Parathyroid adenoma (tissue), 2 donors: ENCODE measurements around the gene TIMP3.

Experiments
- H2AFZ ChIP-seq: fragments of 300-600 bp; sonication (generic); one replicate; pipeline ENCODE4 v1.7.0; 2017; ENCODE audit warnings: antibody characterized with exemption, mild to moderate bottlenecking
- H3K27ac ChIP-seq: fragments of 300-600 bp; sonication (generic); one replicate; pipeline ENCODE4 v1.7.0; 2017
- H3K27me3 ChIP-seq: fragments of 300-600 bp; sonication (generic); one replicate; pipeline ENCODE4 v1.7.0; 2017; ENCODE audit warnings: low read length; ENCODE audit not compliant: control insufficient read depth, insufficient read depth
- H3K36me3 ChIP-seq: fragments of 300-600 bp; sonication (generic); one replicate; pipeline ENCODE4 v1.7.0; 2017; ENCODE audit warnings: low read length; ENCODE audit not compliant: control insufficient read depth, insufficient read depth
- H3K4me1 ChIP-seq: fragments of 300-600 bp; sonication (generic); one replicate; pipeline ENCODE4 v1.7.0; 2017; ENCODE audit warnings: control low read depth
- H3K4me2 ChIP-seq: fragments of 300-600 bp; sonication (generic); one replicate; pipeline ENCODE4 v1.7.0; 2017; ENCODE audit warnings: low read length
- H3K4me3 ChIP-seq: fragments of 300-600 bp; sonication (generic); one replicate; pipeline ENCODE4 v1.7.0; 2017; ENCODE audit warnings: low read depth, low read length
- H3K79me2 ChIP-seq: fragments of 300-600 bp; sonication (generic); one replicate; pipeline ENCODE4 v1.7.0; 2017; ENCODE audit warnings: control low read depth
- H3K9ac ChIP-seq: fragments of 300-600 bp; sonication (generic); one replicate; pipeline ENCODE4 v1.7.0; 2017; ENCODE audit warnings: mild to moderate bottlenecking
- H3K9me3 ChIP-seq: fragments of 300-600 bp; sonication (generic); one replicate; pipeline ENCODE4 v1.7.0; 2017; ENCODE audit warnings: low read length; ENCODE audit not compliant: control insufficient read depth
- TF ChIP-seq, protein P1 (sequence below): fragments of 300-600 bp; sonication (generic); IDR thresholded peaks from one replicate; pipeline ENCODE4 v1.7.0; 2017; ENCODE audit warnings: antibody characterized with exemption, mild to moderate bottlenecking
- donor health status: primary hyperparathyroidism.

TIMP3 gene

DNA sequence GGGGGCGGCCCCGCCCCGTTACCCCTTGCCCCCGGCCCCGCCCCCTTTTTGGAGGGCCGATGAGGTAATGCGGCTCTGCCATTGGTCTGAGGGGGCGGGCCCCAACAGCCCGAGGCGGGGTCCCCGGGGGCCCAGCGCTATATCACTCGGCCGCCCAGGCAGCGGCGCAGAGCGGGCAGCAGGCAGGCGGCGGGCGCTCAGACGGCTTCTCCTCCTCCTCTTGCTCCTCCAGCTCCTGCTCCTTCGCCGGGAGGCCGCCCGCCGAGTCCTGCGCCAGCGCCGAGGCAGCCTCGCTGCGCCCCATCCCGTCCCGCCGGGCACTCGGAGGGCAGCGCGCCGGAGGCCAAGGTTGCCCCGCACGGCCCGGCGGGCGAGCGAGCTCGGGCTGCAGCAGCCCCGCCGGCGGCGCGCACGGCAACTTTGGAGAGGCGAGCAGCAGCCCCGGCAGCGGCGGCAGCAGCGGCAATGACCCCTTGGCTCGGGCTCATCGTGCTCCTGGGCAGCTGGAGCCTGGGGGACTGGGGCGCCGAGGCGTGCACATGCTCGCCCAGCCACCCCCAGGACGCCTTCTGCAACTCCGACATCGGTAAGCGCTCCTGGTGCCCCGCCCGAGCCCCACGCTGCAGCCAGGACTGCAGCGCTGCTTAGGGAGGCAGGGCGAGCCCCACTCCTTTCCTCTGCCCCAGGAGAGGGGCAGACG is at the start of gene TIMP3:
Gene TIMP3, plus strand, starts transcription at position 169 of the 700 bp plus-strand sequence. Its CDS starts 297 bp downstream, at position 466.
- Histone ChIP-seq H3K9ac (no peak within 1 kb of the TSS), H3K4me2 (peak within 1 kb of the TSS; percentile 96), H3K4me1 (peaks cover 9% of the 10 kb centered on the region), H3K27ac (peak within 1 kb of the TSS; percentile 72), H3K9me3 (no peaks in the 10 kb centered on the region), H3K4me3 (peak within 1 kb of the TSS; percentile 64), H3K79me2 (peaks cover 38% of the 10 kb centered on the region), H3K36me3 (no peaks in the 10 kb centered on the region), H3K27me3 (no peaks in the 10 kb centered on the region), H2AFZ (peak within 1 kb of the TSS; percentile 76)
- TF ChIP-seq, protein P1, sequence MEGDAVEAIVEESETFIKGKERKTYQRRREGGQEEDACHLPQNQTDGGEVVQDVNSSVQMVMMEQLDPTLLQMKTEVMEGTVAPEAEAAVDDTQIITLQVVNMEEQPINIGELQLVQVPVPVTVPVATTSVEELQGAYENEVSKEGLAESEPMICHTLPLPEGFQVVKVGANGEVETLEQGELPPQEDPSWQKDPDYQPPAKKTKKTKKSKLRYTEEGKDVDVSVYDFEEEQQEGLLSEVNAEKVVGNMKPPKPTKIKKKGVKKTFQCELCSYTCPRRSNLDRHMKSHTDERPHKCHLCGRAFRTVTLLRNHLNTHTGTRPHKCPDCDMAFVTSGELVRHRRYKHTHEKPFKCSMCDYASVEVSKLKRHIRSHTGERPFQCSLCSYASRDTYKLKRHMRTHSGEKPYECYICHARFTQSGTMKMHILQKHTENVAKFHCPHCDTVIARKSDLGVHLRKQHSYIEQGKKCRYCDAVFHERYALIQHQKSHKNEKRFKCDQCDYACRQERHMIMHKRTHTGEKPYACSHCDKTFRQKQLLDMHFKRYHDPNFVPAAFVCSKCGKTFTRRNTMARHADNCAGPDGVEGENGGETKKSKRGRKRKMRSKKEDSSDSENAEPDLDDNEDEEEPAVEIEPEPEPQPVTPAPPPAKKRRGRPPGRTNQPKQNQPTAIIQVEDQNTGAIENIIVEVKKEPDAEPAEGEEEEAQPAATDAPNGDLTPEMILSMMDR, result no peak

DNA sequence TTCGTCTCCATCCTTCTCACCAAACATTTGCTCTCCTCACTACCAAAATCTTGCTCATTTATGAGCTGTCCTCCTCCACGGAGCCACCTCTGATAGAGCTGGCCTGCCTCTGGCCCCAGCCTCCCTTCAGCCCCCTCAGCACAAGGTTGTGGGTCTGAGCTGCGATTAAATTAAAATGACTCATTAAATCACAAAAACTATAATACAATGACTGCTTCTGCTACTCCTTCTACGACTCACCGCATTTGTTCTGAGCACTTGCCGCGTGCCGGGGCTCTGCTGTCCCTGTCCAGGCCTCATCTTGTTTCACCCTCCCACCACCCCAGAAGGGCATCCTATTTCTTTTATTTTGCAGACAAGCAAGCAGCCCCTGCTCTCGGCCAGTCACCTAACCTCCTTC is 49.2 kb upstream of the TIMP3 start:
- Histone ChIP-seq H3K4me1 (no peaks in the 10 kb centered on the region), H3K79me2 (no peaks in the 10 kb centered on the region), H3K9ac (no peak overlapping the region), H2AFZ (no peak overlapping the region), H3K4me2 (no peak overlapping the region), H3K4me3 (no peak overlapping the region), H3K9me3 (no peaks in the 10 kb centered on the region), H3K27me3 (no peaks in the 10 kb centered on the region), H3K36me3 (no peaks in the 10 kb centered on the region), H3K27ac (no peak overlapping the region)
- TF ChIP-seq, protein P1, result no peak

DNA sequence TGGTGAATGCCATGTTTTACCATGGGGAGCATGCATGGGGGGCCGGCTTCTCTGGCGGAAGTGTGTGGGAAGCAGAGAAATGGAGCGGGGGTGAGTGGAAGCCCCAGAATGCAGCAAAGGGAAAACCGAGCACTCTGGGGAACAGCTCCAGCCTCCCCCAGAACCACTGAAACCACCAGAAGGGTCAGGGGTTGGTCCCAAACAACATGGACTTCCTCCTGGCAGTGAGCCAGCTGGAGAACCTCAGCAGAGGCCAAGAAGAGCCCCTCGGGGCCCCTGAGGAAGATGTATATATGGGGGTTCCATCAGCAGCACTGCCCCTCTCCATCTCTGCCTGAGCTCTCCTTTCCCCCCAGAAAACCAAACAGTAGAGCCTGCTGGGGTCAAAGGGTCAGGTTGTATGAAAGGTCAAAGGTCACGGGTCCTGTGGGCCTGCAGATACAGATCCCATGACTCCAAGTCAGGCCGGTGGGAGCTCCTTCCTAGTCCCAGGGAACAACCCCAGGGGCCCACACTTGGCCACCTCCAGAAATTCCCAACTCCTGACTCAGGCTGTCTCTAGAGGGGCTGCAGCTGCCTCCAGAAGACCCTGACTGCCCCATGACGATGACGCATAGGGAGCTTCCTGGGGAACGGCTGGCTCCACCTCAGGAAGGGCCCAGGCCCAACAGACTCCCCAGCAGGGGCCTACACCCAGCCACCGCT is 48.5 kb upstream of the TIMP3 start:
- Histone ChIP-seq H3K36me3 (no peaks in the 10 kb centered on the region), H3K27ac (no peak overlapping the region), H3K4me3 (no peak overlapping the region), H3K4me1 (no peaks in the 10 kb centered on the region), H2AFZ (no peak overlapping the region), H3K27me3 (no peaks in the 10 kb centered on the region), H3K9me3 (no peaks in the 10 kb centered on the region), H3K9ac (no peak overlapping the region), H3K79me2 (no peaks in the 10 kb centered on the region), H3K4me2 (no peak overlapping the region)
- TF ChIP-seq, protein P1, result no peak

DNA sequence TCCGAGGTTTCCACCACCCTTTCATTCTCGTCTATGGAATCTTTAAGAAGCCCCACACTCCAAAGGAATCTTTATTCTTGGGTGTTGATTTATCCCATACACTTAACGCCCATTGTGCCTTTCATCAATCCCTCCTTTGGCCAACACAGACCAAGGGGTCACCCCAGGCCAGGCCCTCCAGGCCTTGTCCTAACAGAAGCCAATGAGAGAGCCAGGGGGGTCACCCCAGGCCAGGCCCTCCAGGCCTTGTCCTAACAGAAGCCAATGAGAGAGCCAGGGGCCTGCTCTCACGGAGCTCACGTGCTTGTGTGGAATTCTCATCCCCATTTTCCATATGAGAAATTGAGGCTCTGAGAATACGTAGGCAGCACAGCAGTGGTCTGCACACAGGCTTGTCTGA is 47.9 kb upstream of the TIMP3 start:
- Histone ChIP-seq H3K4me3 (no peak overlapping the region), H3K36me3 (no peaks in the 10 kb centered on the region), H3K27me3 (no peaks in the 10 kb centered on the region), H3K4me1 (no peaks in the 10 kb centered on the region), H3K4me2 (no peak overlapping the region), H3K27ac (no peak overlapping the region), H3K79me2 (no peaks in the 10 kb centered on the region), H2AFZ (no peak overlapping the region), H3K9ac (no peak overlapping the region), H3K9me3 (no peaks in the 10 kb centered on the region)
- TF ChIP-seq, protein P1, result no peak
